H1 (cell line): ENCODE results near the gene KCNJ12.

ENCODE experiments used
- EP300 ChIP-seq, 2 experiments: IDR thresholded peaks; 1 replicate in 1 of 2; 2 replicates in 1 of 2; pipeline ENCODE4 v1.6.1; 2011 to 2012; ENCODE audit warnings: low read depth in 2 of 2, low read length in 2 of 2, mild to moderate bottlenecking in 2 of 2, borderline replicate concordance in 1 of 2, inconsistent platforms in 1 of 2, moderate library complexity in 1 of 2
- EZH2 ChIP-seq: fragments of 200-600 bp; sonication (generic); IDR thresholded peaks from 2 replicates; pipeline ENCODE4 v1.7.1; 2012; ENCODE audit warnings: low read depth, mild to moderate bottlenecking, moderate library complexity, low read length, inconsistent platforms; ENCODE audit not compliant: severe bottlenecking
- GABPA ChIP-seq: IDR thresholded peaks from 2 replicates; pipeline ENCODE4 v1.6.1; 2011; ENCODE audit warnings: mild to moderate bottlenecking, low read length, moderate library complexity, borderline replicate concordance; ENCODE audit not compliant: insufficient read depth
- JUN ChIP-seq: IDR thresholded peaks from 2 replicates; pipeline ENCODE4 v1.6.1; 2011; ENCODE audit warnings: low read depth, mild to moderate bottlenecking, improper control_type of control experiment, low read length
- PHF8 ChIP-seq: fragments of 200-600 bp; sonication (generic); conservative IDR thresholded peaks from 2 replicates; pipeline ENCODE4 v1.7.1; 2012; ENCODE audit warnings: low read depth, mild to moderate bottlenecking, inconsistent platforms, low read length, moderate library complexity
- POLR2A ChIP-seq, 2 experiments: IDR thresholded peaks; 1 replicate in 1 of 2; 2 replicates in 1 of 2; pipeline ENCODE4 v1.6.1; 2011; ENCODE audit warnings: low read depth in 2 of 2, low read length in 2 of 2, mild to moderate bottlenecking in 2 of 2; ENCODE audit errors: control extremely low read depth in 1 of 2
- POLR2AphosphoS5 ChIP-seq: IDR thresholded peaks from 2 replicates; pipeline ENCODE4 v1.6.1; 2011; ENCODE audit warnings: low read depth, low read length
- RNF2 ChIP-seq: fragments of 200-900, 300-1000 bp; sonication (generic); IDR thresholded peaks from 2 replicates; pipeline ENCODE4 v1.7.1; 2016; ENCODE audit warnings: borderline replicate concordance, low read depth, mild to moderate bottlenecking, antibody characterized with exemption, low read length; ENCODE audit not compliant: poor library complexity, severe bottlenecking; ENCODE audit errors: missing control alignments
- TF ChIP-seq, protein P1 (sequence below), 3 experiments: IDR thresholded peaks; 1 replicate in 2 of 3; 2 replicates in 1 of 3; pipeline versions ENCODE4 v1.5.1 to v1.6.1; 2011; ENCODE audit warnings: low read length in 3 of 3, mild to moderate bottlenecking in 3 of 3, inconsistent platforms in 2 of 3, low read depth in 1 of 3, moderate library complexity in 1 of 3; ENCODE audit not compliant: insufficient read depth in 1 of 3; ENCODE audit errors: control extremely low read depth in 1 of 3

DNA sequence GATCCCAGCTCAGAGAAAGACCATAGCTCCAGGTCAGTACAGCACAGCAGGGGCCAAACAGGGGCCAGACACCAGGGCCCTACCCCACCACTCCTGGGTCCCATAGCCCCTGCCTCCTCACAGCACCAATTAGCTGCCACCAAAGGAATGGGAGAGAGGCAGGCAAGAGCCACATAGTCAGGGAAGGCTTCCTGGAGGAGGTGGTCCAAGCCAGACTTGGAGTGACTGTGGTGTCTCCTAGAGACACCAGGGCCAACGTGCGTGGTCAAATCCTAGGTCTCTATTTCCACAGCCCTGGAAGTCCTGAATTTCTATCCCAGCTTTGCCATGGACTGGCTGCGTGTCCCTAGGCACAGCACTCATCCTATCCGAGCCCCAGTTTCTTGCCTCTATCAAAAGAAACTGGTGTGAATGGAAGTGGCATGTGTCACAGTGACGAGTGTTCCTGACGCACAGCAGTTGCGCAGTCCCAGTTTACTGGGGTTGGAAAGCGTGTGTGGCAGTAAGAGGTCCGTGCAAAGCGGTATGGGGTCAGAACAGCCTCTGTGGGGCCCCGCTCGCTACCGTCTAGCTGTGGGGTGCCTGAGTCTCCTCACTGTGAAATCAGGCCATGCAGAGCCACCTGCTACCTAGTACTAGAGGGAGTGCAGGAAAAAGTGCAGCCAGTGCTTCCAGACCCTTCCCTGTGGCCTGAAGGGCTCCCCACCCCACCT is 23.5 kb downstream of the KCNJ12 start:
- TF ChIP-seq EZH2 (no peak), PHF8 (no peak), GABPA (no peak), POLR2AphosphoS5 (no peak), JUN (no peak), EP300 (IDR thresholded peaks at IDR 0.05; ENCODE audit: borderline replicate concordance in 1 of 2, low read depth in 2 of 2, low read length in 2 of 2) (no peak), POLR2A (IDR thresholded peaks at IDR 0.05; ENCODE audit: control extremely low read depth in 1 of 2, low read depth in 2 of 2, low read length in 2 of 2) (no peak), RNF2 (no peak)
- TF ChIP-seq, protein P1, sequence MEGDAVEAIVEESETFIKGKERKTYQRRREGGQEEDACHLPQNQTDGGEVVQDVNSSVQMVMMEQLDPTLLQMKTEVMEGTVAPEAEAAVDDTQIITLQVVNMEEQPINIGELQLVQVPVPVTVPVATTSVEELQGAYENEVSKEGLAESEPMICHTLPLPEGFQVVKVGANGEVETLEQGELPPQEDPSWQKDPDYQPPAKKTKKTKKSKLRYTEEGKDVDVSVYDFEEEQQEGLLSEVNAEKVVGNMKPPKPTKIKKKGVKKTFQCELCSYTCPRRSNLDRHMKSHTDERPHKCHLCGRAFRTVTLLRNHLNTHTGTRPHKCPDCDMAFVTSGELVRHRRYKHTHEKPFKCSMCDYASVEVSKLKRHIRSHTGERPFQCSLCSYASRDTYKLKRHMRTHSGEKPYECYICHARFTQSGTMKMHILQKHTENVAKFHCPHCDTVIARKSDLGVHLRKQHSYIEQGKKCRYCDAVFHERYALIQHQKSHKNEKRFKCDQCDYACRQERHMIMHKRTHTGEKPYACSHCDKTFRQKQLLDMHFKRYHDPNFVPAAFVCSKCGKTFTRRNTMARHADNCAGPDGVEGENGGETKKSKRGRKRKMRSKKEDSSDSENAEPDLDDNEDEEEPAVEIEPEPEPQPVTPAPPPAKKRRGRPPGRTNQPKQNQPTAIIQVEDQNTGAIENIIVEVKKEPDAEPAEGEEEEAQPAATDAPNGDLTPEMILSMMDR (IDR thresholded peaks at IDR 0.05; ENCODE audit: control extremely low read depth in 1 of 3, insufficient read depth in 1 of 3, low read depth in 1 of 3, low read length in 3 of 3), result no peak
